Measurements from ENCODE around the gene LDLRAD1. TPM values are rescaled to one million over a fixed set of nuclear protein-coding genes. Genes with fewer than 3 reads are reported as not detected.
"Not testable (repeated sequence)": the region's sequence is repeated elsewhere in the genome, so short reads cannot be mapped to it uniquely, and the experiment has no call there.

The LDLRAD1 gene
- total RNA-seq, 1 experiment from 2014 or later: not detected

- H3K36me3 ChIP-seq (replicated peaks; ENCODE audit: control insufficient read depth, insufficient read depth, low read length): no peaks in the 10 kb centered on the region
- no peak for DNase-seq
These were observed 30.1 kb downstream of the LDLRAD1 start for GRCh38 chr1:53987880-53988279.

GRCh38 chr1:53986458-53986857 lies 31.5 kb downstream of the LDLRAD1 start:
- DNase-seq: no peak
- H3K27me3 ChIP-seq (ENCODE audit: control insufficient read depth, insufficient read depth, low read length): no peaks in the 10 kb centered on the region; the same call in 1 of the 2 replicates
- H3K4me3 ChIP-seq (ENCODE audit: insufficient read depth, low read depth, low read length): no peak overlapping the region
- H3K36me3 ChIP-seq (replicated peaks; ENCODE audit: control insufficient read depth, insufficient read depth, low read length): no peaks in the 10 kb centered on the region

More at GRCh38 chr1:53987880-53988279, 30.1 kb downstream of the LDLRAD1 start:
- no peaks in the 10 kb centered on the region; the same call in 1 of the 2 replicates for H3K27me3 ChIP-seq (ENCODE audit: control insufficient read depth, insufficient read depth, low read length)
- no peak overlapping the region for H3K4me3 ChIP-seq (ENCODE audit: insufficient read depth, low read depth, low read length)

DNA sequence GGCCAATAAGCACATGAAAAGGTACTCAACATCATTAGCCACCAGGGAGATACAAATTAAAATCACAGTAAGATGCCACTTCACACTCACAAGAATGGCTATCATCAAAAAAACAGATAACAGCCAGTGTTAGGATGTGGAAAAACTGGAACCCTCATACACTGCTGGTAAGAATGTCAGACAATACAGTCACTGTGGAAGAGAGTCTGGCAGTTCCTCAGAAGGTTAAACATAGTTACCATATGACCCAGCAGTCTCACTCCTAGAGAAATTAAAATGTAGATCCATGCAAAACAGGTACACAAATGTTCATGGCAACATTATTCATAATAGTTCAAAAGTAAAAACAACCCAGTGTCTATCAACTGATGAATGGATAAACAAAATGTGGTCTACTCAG lies 33.3 kb downstream of the LDLRAD1 start:
- H3K27me3 ChIP-seq (ENCODE audit: control insufficient read depth, insufficient read depth, low read length): no peaks in the 10 kb centered on the region; the same call in 1 of the 2 replicates
- no peak for DNase-seq
- H3K4me3 ChIP-seq (ENCODE audit: insufficient read depth, low read depth, low read length): no peak overlapping the region
- no peaks in the 10 kb centered on the region for H3K36me3 ChIP-seq (replicated peaks; ENCODE audit: control insufficient read depth, insufficient read depth, low read length)

DNA sequence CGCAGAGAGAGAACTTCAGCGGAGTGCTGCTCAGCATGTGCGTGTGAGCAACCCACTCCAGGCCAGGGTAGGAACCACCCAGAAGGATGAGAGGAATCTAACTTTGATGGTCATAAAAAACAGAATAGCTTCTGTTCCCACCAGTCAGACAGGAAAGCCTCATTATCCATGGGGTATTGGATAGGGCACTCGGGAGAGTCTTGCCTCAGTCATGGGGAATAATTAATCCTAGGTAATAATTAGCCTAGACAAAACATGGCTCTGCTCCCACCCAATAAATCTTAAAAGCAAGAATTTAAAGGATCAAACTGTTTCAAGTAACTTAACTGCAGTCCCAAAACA lies 35.3 kb downstream of the LDLRAD1 start:
- H3K36me3 ChIP-seq (replicated peaks; ENCODE audit: control insufficient read depth, insufficient read depth, low read length): no peaks in the 10 kb centered on the region
- peak overlapping the region; percentile 17; the same call in 1 of the 2 replicates for H3K4me3 ChIP-seq (ENCODE audit: insufficient read depth, low read depth, low read length)
- H3K27me3 ChIP-seq (ENCODE audit: control insufficient read depth, insufficient read depth, low read length): no peaks in the 10 kb centered on the region
- DNase-seq: no peak

- DNase-seq: peak; percentile 83
- H3K27me3 ChIP-seq (ENCODE audit: control insufficient read depth, insufficient read depth, low read length): no peaks in the 10 kb centered on the region
- peak overlapping the region; percentile 17 for H3K4me3 ChIP-seq (ENCODE audit: insufficient read depth, low read depth, low read length)
- H3K36me3 ChIP-seq (replicated peaks; ENCODE audit: control insufficient read depth, insufficient read depth, low read length): no peaks in the 10 kb centered on the region
These were observed 35.8 kb downstream of the LDLRAD1 start for GRCh38 chr1:53982034-53982762.

DNA sequence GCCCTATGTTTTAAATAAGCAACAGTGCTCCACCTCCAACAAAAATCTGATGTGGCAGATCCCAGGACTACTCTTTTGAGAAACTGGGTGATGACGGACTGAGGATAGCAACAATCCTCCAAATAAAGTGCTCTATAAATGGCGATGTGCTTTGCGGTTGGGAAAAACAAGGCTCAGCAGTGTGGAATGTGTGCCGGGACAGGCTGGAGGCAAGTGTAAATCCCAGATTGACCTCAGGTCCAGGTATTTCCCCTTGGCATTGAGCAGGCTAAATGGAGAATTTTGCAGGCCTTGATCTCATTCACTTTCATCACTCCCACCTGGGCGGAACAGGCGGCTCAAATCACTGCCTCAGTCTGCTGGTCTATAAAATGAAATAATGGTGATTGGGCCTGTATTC lies 36.8 kb downstream of the LDLRAD1 start:
- no peaks in the 10 kb centered on the region for H3K27me3 ChIP-seq (ENCODE audit: control insufficient read depth, insufficient read depth, low read length)
- no peak overlapping the region for H3K4me3 ChIP-seq (ENCODE audit: insufficient read depth, low read depth, low read length)

GRCh38 chr1:53979712-53980450 lies 38.1 kb downstream of the LDLRAD1 start:
- H3K4me3 ChIP-seq (ENCODE audit: insufficient read depth, low read depth, low read length): no peak overlapping the region
- peak; percentile 68 for DNase-seq
- H3K36me3 ChIP-seq (replicated peaks; ENCODE audit: control insufficient read depth, insufficient read depth, low read length): no peaks in the 10 kb centered on the region
- H3K27me3 ChIP-seq (ENCODE audit: control insufficient read depth, insufficient read depth, low read length): no peaks in the 10 kb centered on the region

More for the DNA sequence above, 36.8 kb downstream of the LDLRAD1 start:
- H3K36me3 ChIP-seq (replicated peaks; ENCODE audit: control insufficient read depth, insufficient read depth, low read length): no peaks in the 10 kb centered on the region
- DNase-seq: no peak

- Histone ChIP-seq H3K36me3 (replicated peaks; ENCODE audit: control insufficient read depth, insufficient read depth, low read length) (no peaks in the 10 kb centered on the region), H3K27me3 (ENCODE audit: control insufficient read depth, insufficient read depth, low read length) (no peaks in the 10 kb centered on the region), H3K4me3 (ENCODE audit: insufficient read depth, low read depth, low read length) (no peak overlapping the region)
- DNase-seq: no peak
These were observed 42.1 kb downstream of the LDLRAD1 start for GRCh38 chr1:53975861-53976260.

GRCh38 chr1:53971718-53972117 lies 46.3 kb downstream of the LDLRAD1 start:
- no peak for DNase-seq
- H3K36me3 ChIP-seq (replicated peaks; ENCODE audit: control insufficient read depth, insufficient read depth, low read length): peaks cover 6% of the 10 kb centered on the region
- no peaks in the 10 kb centered on the region for H3K27me3 ChIP-seq (ENCODE audit: control insufficient read depth, insufficient read depth, low read length)
- no peak overlapping the region for H3K4me3 ChIP-seq (ENCODE audit: insufficient read depth, low read depth, low read length)

DNA sequence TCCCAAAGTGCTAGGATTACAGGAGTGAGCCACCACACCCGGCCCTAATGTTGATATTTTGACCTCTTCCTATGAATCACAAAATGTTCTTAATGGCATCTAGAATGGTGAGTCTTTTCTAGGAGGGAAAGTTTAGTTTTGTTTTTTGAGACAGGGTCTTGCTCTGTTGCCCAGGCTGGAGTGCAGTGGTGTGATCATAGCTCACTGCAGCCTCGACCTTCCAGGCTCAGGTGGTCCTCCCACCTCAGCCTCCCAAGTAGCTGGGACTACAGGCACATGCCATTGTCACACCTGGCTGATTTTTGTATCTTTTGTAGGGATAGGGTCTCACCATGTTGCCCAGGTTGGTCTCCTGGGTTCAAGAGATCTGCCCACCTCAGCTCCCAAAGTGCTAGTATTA lies 48.7 kb downstream of the LDLRAD1 start:
- not testable (repeated sequence) for H3K4me3 ChIP-seq (ENCODE audit: insufficient read depth, low read depth, low read length); DNase-seq; H3K27me3 ChIP-seq (ENCODE audit: control insufficient read depth, insufficient read depth, low read length); H3K36me3 ChIP-seq (replicated peaks; ENCODE audit: control insufficient read depth, insufficient read depth, low read length)

- H3K36me3 ChIP-seq (replicated peaks; ENCODE audit: control insufficient read depth, insufficient read depth, low read length): peaks cover 9% of the 10 kb centered on the region
- no peak for DNase-seq
- H3K4me3 ChIP-seq (ENCODE audit: insufficient read depth, low read depth, low read length): no peak overlapping the region
- H3K27me3 ChIP-seq (ENCODE audit: control insufficient read depth, insufficient read depth, low read length): no peaks in the 10 kb centered on the region
These were observed 49.9 kb downstream of the LDLRAD1 start for GRCh38 chr1:53968125-53968513.

DNA sequence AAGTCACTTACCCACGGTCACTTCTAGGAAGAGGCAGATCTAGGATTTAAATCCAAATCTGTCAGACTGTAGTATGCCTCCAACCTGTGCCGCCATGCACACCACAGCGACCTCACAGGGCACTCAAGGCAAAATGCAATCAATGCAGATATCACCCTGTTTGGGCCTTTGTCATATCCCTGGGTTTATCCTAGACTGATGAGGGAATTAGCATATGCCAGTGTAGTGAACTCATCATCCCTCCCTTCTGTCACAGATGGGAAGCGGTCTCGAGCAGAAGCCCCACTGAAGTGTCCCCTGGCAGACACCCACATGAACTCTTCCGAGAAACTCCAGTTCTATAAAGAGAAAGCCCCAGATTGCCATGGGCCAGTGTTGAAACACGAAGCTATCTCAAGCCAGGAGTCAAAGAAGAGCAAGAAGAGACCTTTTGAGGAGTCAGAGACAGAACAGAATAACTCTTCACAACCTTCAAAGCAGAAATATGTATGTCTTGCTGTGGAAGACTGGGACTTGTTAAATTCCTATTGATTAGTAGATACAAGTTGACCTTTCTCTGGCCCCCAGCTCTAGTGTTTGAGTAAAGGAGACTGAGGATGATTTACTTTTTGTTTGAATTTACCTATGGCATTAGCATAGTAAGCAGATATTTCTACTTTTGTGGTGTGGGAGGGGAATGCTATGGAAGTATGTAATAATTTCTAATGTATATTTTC lies 50.4 kb downstream of the LDLRAD1 start:
- Histone ChIP-seq H3K4me3 (ENCODE audit: insufficient read depth, low read depth, low read length) (no peak overlapping the region), H3K27me3 (ENCODE audit: control insufficient read depth, insufficient read depth, low read length) (no peaks in the 10 kb centered on the region), H3K36me3 (replicated peaks; ENCODE audit: control insufficient read depth, insufficient read depth, low read length) (peaks cover 13% of the 10 kb centered on the region)
- no peak for DNase-seq

DNA sequence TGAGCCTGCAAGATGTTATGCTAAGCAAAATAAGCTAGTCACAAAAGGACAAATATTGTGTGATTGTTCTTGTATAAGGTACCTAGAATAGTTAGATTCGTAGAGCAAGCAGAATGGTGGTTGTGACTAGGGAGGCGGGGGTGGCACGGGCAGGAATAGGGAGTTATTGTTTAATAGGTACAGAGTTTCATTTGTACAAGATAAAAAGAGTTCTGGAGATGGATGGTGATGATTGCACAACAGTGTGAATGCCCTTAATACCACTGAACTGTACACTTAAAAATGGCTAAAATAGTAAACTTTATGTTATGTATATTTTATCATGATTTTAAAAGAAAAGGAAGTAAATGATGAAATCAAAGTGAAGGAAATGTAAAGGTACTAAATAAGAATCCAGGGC lies 51.2 kb downstream of the LDLRAD1 start:
- no peak for DNase-seq
- H3K4me3 ChIP-seq (ENCODE audit: insufficient read depth, low read depth, low read length): no peak overlapping the region
- H3K36me3 ChIP-seq (replicated peaks; ENCODE audit: control insufficient read depth, insufficient read depth, low read length): peaks cover 13% of the 10 kb centered on the region
- no peaks in the 10 kb centered on the region for H3K27me3 ChIP-seq (ENCODE audit: control insufficient read depth, insufficient read depth, low read length)

GRCh38 chr1:53964109-53964508 lies 53.9 kb downstream of the LDLRAD1 start:
- H3K36me3 ChIP-seq (replicated peaks; ENCODE audit: control insufficient read depth, insufficient read depth, low read length): peaks cover 18% of the 10 kb centered on the region
- peak; percentile 52 for DNase-seq
- no peak overlapping the region for H3K4me3 ChIP-seq (ENCODE audit: insufficient read depth, low read depth, low read length)
- no peaks in the 10 kb centered on the region for H3K27me3 ChIP-seq (ENCODE audit: control insufficient read depth, insufficient read depth, low read length)

- Histone ChIP-seq H3K4me3 (ENCODE audit: insufficient read depth, low read depth, low read length) (no peak overlapping the region), H3K36me3 (replicated peaks; ENCODE audit: control insufficient read depth, insufficient read depth, low read length) (peaks cover 17% of the 10 kb centered on the region), H3K27me3 (ENCODE audit: control insufficient read depth, insufficient read depth, low read length) (no peaks in the 10 kb centered on the region)
- DNase-seq: no peak
These were observed 54.5 kb downstream of the LDLRAD1 start for GRCh38 chr1:53963460-53963859.

All from H7 (cell line).